ENCODE results near the gene CFAP68.

The CFAP68 gene

DNA sequence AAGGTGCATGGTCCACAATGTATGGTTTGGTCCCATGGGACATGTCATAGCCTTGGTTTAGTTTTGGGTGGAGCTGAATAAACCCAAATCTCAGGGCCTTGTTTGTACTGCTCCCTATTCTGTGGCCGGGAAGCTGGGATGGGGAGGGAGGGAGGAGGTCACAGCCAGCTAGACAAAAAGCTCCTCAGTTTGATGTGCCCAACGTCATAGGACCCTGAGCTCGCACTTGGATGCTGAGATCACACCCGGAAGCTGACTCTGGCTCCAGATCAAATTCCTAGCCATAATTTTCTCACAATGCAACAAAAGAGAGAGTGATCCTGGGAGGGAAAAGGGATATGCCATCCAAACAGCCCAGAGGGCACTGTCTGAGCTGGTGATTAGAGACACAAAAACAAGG is 34.7 kb downstream of the CFAP68 start:
- Histone ChIP-seq H3K4me2 (ENCODE audit: low read length, poor library complexity, severe bottlenecking) (no peak overlapping the region), H3K9me3 (ENCODE audit: control insufficient read depth, low read length) (no peaks in the 10 kb centered on the region), H4K8ac (ENCODE audit: low read length) (no peak overlapping the region), H3K36me3 (ENCODE audit: control insufficient read depth in 1 of 2, insufficient read depth in 2 of 2, low read depth in 1 of 2, low read length in 2 of 2) (peaks cover 0 to 34% of the 10 kb centered on the region in 2 experiments), H3K27ac (ENCODE audit: low read length, poor library complexity, severe bottlenecking) (no peak overlapping the region), H3K27me3 (ENCODE audit: control insufficient read depth in 1 of 2, insufficient read depth in 1 of 2, low read length in 2 of 2) (peaks cover 0 to 17% of the 10 kb centered on the region in 2 experiments), H3K4ac (ENCODE audit: low read depth in 1 of 2, low read length in 2 of 2) (no peak overlapping the region), H2BK15ac (ENCODE audit: low read depth, poor library complexity, severe bottlenecking) (no peak overlapping the region), H2BK12ac (ENCODE audit: low read length in 2 of 2) (no peak overlapping the region), H2AK5ac (ENCODE audit: low read length, severe bottlenecking) (no peak overlapping the region), H3K4me3 (ENCODE audit: insufficient read depth in 1 of 2, low read depth in 1 of 2, low read length in 2 of 2) (peak overlapping the region in 1 of 2 experiments; percentile 86), H3K79me1 (replicated peaks; ENCODE audit: low read length, poor library complexity, severe bottlenecking) (no peaks in the 10 kb centered on the region), H3K23ac (ENCODE audit: low read length in 2 of 2) (no peak overlapping the region), H3K4me1 (ENCODE audit: control insufficient read depth, insufficient read depth, low read depth, low read length) (peaks cover 13% of the 10 kb centered on the region), H2BK5ac (ENCODE audit: low read depth, low read length, poor library complexity, severe bottlenecking) (no peak overlapping the region), H3K9ac (ENCODE audit: low read length) (peak overlapping the region; percentile 97), H2BK120ac (ENCODE audit: low read depth, low read length) (no peak overlapping the region), H2AFZ (ENCODE audit: low read depth, low read length) (no peak overlapping the region), H3K14ac (ENCODE audit: low read length in 2 of 2) (no peak overlapping the region), H3K18ac (ENCODE audit: low read depth in 1 of 2, low read length in 2 of 2) (no peak overlapping the region), H4K91ac (ENCODE audit: low read length) (no peak overlapping the region)
- 94% methylated on average over 1 of the region's 4 CpGs for WGBS
- DNase-seq, result no peak

DNA sequence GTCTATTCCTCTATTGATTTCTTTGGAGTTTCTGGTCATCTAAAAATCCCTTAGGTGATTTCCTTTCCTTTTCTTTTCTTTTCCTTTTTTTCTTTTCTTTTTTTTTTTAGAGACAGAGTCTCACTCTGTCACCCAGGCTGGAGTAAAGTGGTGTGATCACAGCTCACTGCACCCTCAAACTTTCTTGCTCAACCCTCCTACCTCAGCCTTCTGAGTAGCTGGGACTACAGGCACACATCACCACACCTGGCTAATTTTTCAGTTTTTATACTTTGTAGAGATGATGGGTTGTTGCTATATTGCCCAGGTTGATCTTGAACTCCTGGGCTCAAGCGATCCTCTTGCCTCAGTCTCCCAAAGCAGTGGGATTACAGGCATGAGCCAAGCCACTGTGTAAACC is 37.4 kb downstream of the CFAP68 start:
- H3K9ac ChIP-seq (ENCODE audit: low read length), result no peak overlapping the region
- DNase-seq, result no peak
- no peak overlapping the region for H2AK5ac ChIP-seq (ENCODE audit: low read length, severe bottlenecking)
- H3K79me1 ChIP-seq (replicated peaks; ENCODE audit: low read length, poor library complexity, severe bottlenecking), result no peaks in the 10 kb centered on the region
- no peak overlapping the region for H3K4me3 ChIP-seq (ENCODE audit: insufficient read depth in 1 of 2, low read depth in 1 of 2, low read length in 2 of 2)
- H3K27me3 ChIP-seq (ENCODE audit: control insufficient read depth in 1 of 2, insufficient read depth in 1 of 2, low read length in 2 of 2), result no peaks in the 10 kb centered on the region
- no peak overlapping the region for H3K4me2 ChIP-seq (ENCODE audit: low read length, poor library complexity, severe bottlenecking)
- no peak overlapping the region for H4K8ac ChIP-seq (ENCODE audit: low read length)
- no peak overlapping the region for H2BK12ac ChIP-seq (ENCODE audit: low read length in 2 of 2)
- WGBS, result 95% methylated on average over 1 of the region's 1 CpG
- no peak overlapping the region for H3K14ac ChIP-seq (ENCODE audit: low read length in 2 of 2)
- no peak overlapping the region for H2BK5ac ChIP-seq (ENCODE audit: low read depth, low read length, poor library complexity, severe bottlenecking)
- no peak overlapping the region for H3K4ac ChIP-seq (ENCODE audit: low read depth in 1 of 2, low read length in 2 of 2)
- H2AFZ ChIP-seq (ENCODE audit: low read depth, low read length), result no peak overlapping the region
- no peak overlapping the region for H2BK15ac ChIP-seq (ENCODE audit: low read depth, poor library complexity, severe bottlenecking)
- no peak overlapping the region for H2BK120ac ChIP-seq (ENCODE audit: low read depth, low read length)
- H3K18ac ChIP-seq (ENCODE audit: low read depth in 1 of 2, low read length in 2 of 2), result no peak overlapping the region
- no peak overlapping the region for H4K91ac ChIP-seq (ENCODE audit: low read length)
- no peak overlapping the region for H3K27ac ChIP-seq (ENCODE audit: low read length, poor library complexity, severe bottlenecking)
- H3K4me1 ChIP-seq (ENCODE audit: control insufficient read depth, insufficient read depth, low read depth, low read length), result peaks cover 13% of the 10 kb centered on the region
- no peak overlapping the region for H3K23ac ChIP-seq (ENCODE audit: low read length in 2 of 2)
- H3K36me3 ChIP-seq (ENCODE audit: control insufficient read depth in 1 of 2, insufficient read depth in 2 of 2, low read depth in 1 of 2, low read length in 2 of 2), result peaks cover 0 to 11% of the 10 kb centered on the region in 2 experiments
- H3K9me3 ChIP-seq (ENCODE audit: control insufficient read depth, low read length), result no peaks in the 10 kb centered on the region

DNA sequence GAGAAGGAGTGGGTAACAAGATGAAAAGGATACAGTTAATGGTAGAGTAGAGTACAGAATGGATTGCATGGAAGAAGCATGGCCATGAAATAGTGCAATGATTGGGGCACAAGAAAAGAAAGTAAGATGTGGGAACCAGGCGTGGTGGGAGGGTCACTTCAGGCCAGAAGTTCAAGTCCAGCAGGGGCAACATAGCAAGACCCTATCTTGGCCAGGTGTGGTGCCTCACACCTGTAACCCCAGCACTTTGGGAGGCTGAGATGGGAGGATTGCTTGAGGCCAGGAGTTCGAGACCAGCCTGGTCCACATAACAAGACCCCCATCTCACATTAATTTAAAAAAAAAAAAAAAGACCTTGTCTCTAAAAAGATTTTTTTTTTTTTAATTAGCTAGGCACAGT is 38.0 kb downstream of the CFAP68 start:
- H3K4me1 ChIP-seq (ENCODE audit: control insufficient read depth, insufficient read depth, low read depth, low read length), result peaks cover 8% of the 10 kb centered on the region
- no peak overlapping the region for H3K18ac ChIP-seq (ENCODE audit: low read depth in 1 of 2, low read length in 2 of 2)
- H4K91ac ChIP-seq (ENCODE audit: low read length), result no peak overlapping the region
- no peak for DNase-seq
- H3K9me3 ChIP-seq (ENCODE audit: control insufficient read depth, low read length), result no peaks in the 10 kb centered on the region
- no peak overlapping the region for H4K8ac ChIP-seq (ENCODE audit: low read length)
- H3K23ac ChIP-seq (ENCODE audit: low read length in 2 of 2), result no peak overlapping the region
- no peak overlapping the region for H3K4me2 ChIP-seq (ENCODE audit: low read length, poor library complexity, severe bottlenecking)
- H3K4ac ChIP-seq (ENCODE audit: low read depth in 1 of 2, low read length in 2 of 2), result no peak overlapping the region
- H3K9ac ChIP-seq (ENCODE audit: low read length), result no peak overlapping the region
- no peak overlapping the region for H2AFZ ChIP-seq (ENCODE audit: low read depth, low read length)
- H3K36me3 ChIP-seq (ENCODE audit: control insufficient read depth in 1 of 2, insufficient read depth in 2 of 2, low read depth in 1 of 2, low read length in 2 of 2), result peaks cover 0 to 11% of the 10 kb centered on the region in 2 experiments
- H2AK5ac ChIP-seq (ENCODE audit: low read length, severe bottlenecking), result no peak overlapping the region
- no peak overlapping the region for H2BK5ac ChIP-seq (ENCODE audit: low read depth, low read length, poor library complexity, severe bottlenecking)
- H3K27ac ChIP-seq (ENCODE audit: low read length, poor library complexity, severe bottlenecking), result no peak overlapping the region
- H3K14ac ChIP-seq (ENCODE audit: low read length in 2 of 2), result no peak overlapping the region
- H3K27me3 ChIP-seq (ENCODE audit: control insufficient read depth in 1 of 2, insufficient read depth in 1 of 2, low read length in 2 of 2), result no peaks in the 10 kb centered on the region
- H2BK15ac ChIP-seq (ENCODE audit: low read depth, poor library complexity, severe bottlenecking), result no peak overlapping the region
- peak overlapping the region in 1 of 2 experiments; percentile 16 for H2BK12ac ChIP-seq (ENCODE audit: low read length in 2 of 2)
- no peak overlapping the region for H3K4me3 ChIP-seq (ENCODE audit: insufficient read depth in 1 of 2, low read depth in 1 of 2, low read length in 2 of 2)
- no peaks in the 10 kb centered on the region for H3K79me1 ChIP-seq (replicated peaks; ENCODE audit: low read length, poor library complexity, severe bottlenecking)
- no peak overlapping the region for H2BK120ac ChIP-seq (ENCODE audit: low read depth, low read length)
- 70% methylated on average over 1 of the region's 2 CpGs for WGBS

DNA sequence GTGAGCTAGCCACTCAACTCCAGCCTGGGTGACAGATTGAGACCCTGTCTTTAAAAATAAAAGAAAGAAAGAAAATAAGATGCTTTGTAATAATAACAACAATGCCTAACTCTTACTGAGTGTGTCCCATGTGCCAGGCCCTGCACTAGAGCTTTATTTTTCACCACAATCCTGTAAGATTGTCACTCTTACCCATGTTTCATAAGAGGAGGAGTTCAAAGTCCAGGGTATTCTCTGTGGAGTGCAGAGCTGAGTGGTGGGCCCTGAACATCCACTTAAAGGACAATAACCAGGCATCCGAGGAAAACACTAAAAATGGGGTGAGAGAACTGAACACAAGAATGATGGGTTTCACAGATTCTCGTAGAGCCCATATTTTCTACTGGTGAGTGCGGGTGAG is 38.4 kb downstream of the CFAP68 start:
- no peak overlapping the region for H2BK5ac ChIP-seq (ENCODE audit: low read depth, low read length, poor library complexity, severe bottlenecking)
- no peaks in the 10 kb centered on the region for H3K9me3 ChIP-seq (ENCODE audit: control insufficient read depth, low read length)
- no peak overlapping the region for H2AK5ac ChIP-seq (ENCODE audit: low read length, severe bottlenecking)
- peak overlapping the region; percentile 8 for H3K9ac ChIP-seq (ENCODE audit: low read length)
- no peak overlapping the region for H4K8ac ChIP-seq (ENCODE audit: low read length)
- no peak overlapping the region for H2BK120ac ChIP-seq (ENCODE audit: low read depth, low read length)
- WGBS, result 89% methylated on average over 3 of the region's 3 CpGs
- no peak overlapping the region for H4K91ac ChIP-seq (ENCODE audit: low read length)
- peaks cover 4% of the 10 kb centered on the region for H3K4me1 ChIP-seq (ENCODE audit: control insufficient read depth, insufficient read depth, low read depth, low read length)
- H3K79me1 ChIP-seq (replicated peaks; ENCODE audit: low read length, poor library complexity, severe bottlenecking), result no peaks in the 10 kb centered on the region
- H3K4me3 ChIP-seq (ENCODE audit: insufficient read depth in 1 of 2, low read depth in 1 of 2, low read length in 2 of 2), result no peak overlapping the region
- no peak overlapping the region for H3K23ac ChIP-seq (ENCODE audit: low read length in 2 of 2)
- H2BK15ac ChIP-seq (ENCODE audit: low read depth, poor library complexity, severe bottlenecking), result no peak overlapping the region
- no peak overlapping the region for H2AFZ ChIP-seq (ENCODE audit: low read depth, low read length)
- no peak overlapping the region for H3K14ac ChIP-seq (ENCODE audit: low read length in 2 of 2)
- no peak overlapping the region for H3K18ac ChIP-seq (ENCODE audit: low read depth in 1 of 2, low read length in 2 of 2)
- no peak overlapping the region for H3K4ac ChIP-seq (ENCODE audit: low read depth in 1 of 2, low read length in 2 of 2)
- H3K27ac ChIP-seq (ENCODE audit: low read length, poor library complexity, severe bottlenecking), result no peak overlapping the region
- no peak overlapping the region for H2BK12ac ChIP-seq (ENCODE audit: low read length in 2 of 2)
- no peak overlapping the region for H3K4me2 ChIP-seq (ENCODE audit: low read length, poor library complexity, severe bottlenecking)
- H3K27me3 ChIP-seq (ENCODE audit: control insufficient read depth in 1 of 2, insufficient read depth in 1 of 2, low read length in 2 of 2), result no peaks in the 10 kb centered on the region
- no peak for DNase-seq
- peaks cover 0 to 11% of the 10 kb centered on the region in 2 experiments for H3K36me3 ChIP-seq (ENCODE audit: control insufficient read depth in 1 of 2, insufficient read depth in 2 of 2, low read depth in 1 of 2, low read length in 2 of 2)

All from mesenchymal stem cell (in vitro differentiated cells and primary cell).